SU-DHL-6 (cell line): ENCODE data around the gene DDX42.
"Not testable (repeated sequence)": the region's sequence is repeated elsewhere in the genome, so short reads cannot be mapped to it uniquely, and the experiment has no call there.

ENCODE experiments used
- H2AFZ ChIP-seq: fragments of 200-600 bp; sonication (generic); 2 replicates; pipeline ENCODE4 v1.6.1; 2014; ENCODE audit warnings: low read depth, mild to moderate bottlenecking, moderate library complexity, mixed read lengths, antibody characterized with exemption, low read length; ENCODE audit not compliant: severe bottlenecking
- H3F3A ChIP-seq: fragments of 200-600 bp; shearing (Covaris generic); 2 replicates; pipeline ENCODE4 v1.6.0; 2016; ENCODE audit warnings: antibody characterized with exemption, mild to moderate bottlenecking; ENCODE audit not compliant: insufficient read depth
- H3K27ac ChIP-seq: fragments of 200-600 bp; sonication (generic); 2 replicates; pipeline ENCODE4 v1.5.1; 2016; ENCODE audit warnings: low read depth, mild to moderate bottlenecking, low read length, moderate library complexity, mixed read lengths
- H3K27me3 ChIP-seq: fragments of 200-600 bp; sonication (generic), shearing (Covaris generic); 2 replicates; pipeline ENCODE4 v1.6.0; 2014; ENCODE audit warnings: mild to moderate bottlenecking, low read length
- H3K36me3 ChIP-seq: fragments of 200-600 bp; sonication (generic); 2 replicates; pipeline ENCODE4 v1.6.1; 2014; ENCODE audit warnings: mild to moderate bottlenecking, low read length, mixed read lengths
- H3K4me2 ChIP-seq: fragments of 300-600, 200-600 bp; shearing (Covaris generic), sonication (generic); 2 replicates; pipeline ENCODE4 v1.6.0; 2014; ENCODE audit warnings: low read length, low read depth, mild to moderate bottlenecking; ENCODE audit not compliant: poor library complexity, severe bottlenecking
- H3K4me3 ChIP-seq: fragments of 200-600 bp; sonication (generic); 2 replicates; pipeline ENCODE4 v1.5.1; 2014; ENCODE audit warnings: antibody characterized with exemption, low read length, mild to moderate bottlenecking, mixed read lengths; ENCODE audit not compliant: insufficient read depth, poor library complexity, severe bottlenecking
- H3K79me2 ChIP-seq: fragments of 200-600 bp; sonication (generic); 2 replicates; pipeline ENCODE4 v1.6.1; 2014; ENCODE audit warnings: mild to moderate bottlenecking, low read length, moderate library complexity; ENCODE audit not compliant: insufficient read depth
- H3K9ac ChIP-seq: fragments of 200-600 bp; sonication (generic); 2 replicates; pipeline ENCODE4 v1.7.0; 2014; ENCODE audit warnings: mild to moderate bottlenecking, low read length
- H3K9me2 ChIP-seq: fragments of 200-600 bp; sonication (generic); replicated peaks from 2 replicates; pipeline ENCODE4 v1.6.1; 2014; ENCODE audit warnings: low read length; ENCODE audit not compliant: insufficient read depth
- H3K9me3 ChIP-seq: fragments of 200-600 bp; sonication (generic); 2 replicates; pipeline ENCODE4 v1.6.1; 2014; ENCODE audit warnings: low read length, mixed read lengths; ENCODE audit not compliant: insufficient read depth
- H4K20me1 ChIP-seq: fragments of 200-600 bp; sonication (generic); 2 replicates; pipeline ENCODE4 v1.6.1; 2014; ENCODE audit warnings: low read depth, mild to moderate bottlenecking, antibody characterized with exemption, low read length, moderate library complexity, mixed read lengths
- CTCF ChIP-seq: fragments of 200-600 bp; sonication (generic); IDR thresholded peaks from one replicate; pipeline ENCODE4 v1.5.1; 2017; ENCODE audit warnings: antibody characterized with exemption, mild to moderate bottlenecking, low read length, moderate library complexity; ENCODE audit not compliant: insufficient read depth, poor library complexity, severe bottlenecking
- EZH2phosphoT487 ChIP-seq: fragments of 200-600 bp; sonication (generic), shearing (Covaris generic); conservative IDR thresholded peaks from 2 replicates; pipeline ENCODE4 v1.6.1; 2018; ENCODE audit warnings: mild to moderate bottlenecking, antibody characterized with exemption, low read length, moderate library complexity, mixed read lengths

Gene DDX42

GRCh38 chr17:63792055-63792729 lies 18.2 kb downstream of the DDX42 start:
- H3K27me3 ChIP-seq: no peaks in the 10 kb centered on the region
- H3F3A ChIP-seq: peaks cover 3% of the 10 kb centered on the region; the same call in 1 of the 2 replicates
- H4K20me1 ChIP-seq: no peaks in the 10 kb centered on the region; the same call in 1 of the 2 replicates
- peaks cover 58% of the 10 kb centered on the region for H3K79me2 ChIP-seq
- no peaks in the 10 kb centered on the region for H3K9me3 ChIP-seq
- no peak for TF ChIP-seq EZH2phosphoT487
- no peak for TF ChIP-seq CTCF
- no peak overlapping the region for H3K4me3 ChIP-seq
- no peak overlapping the region for H3K9ac ChIP-seq
- H3K36me3 ChIP-seq: peaks cover 56% of the 10 kb centered on the region
- no peak overlapping the region for H3K27ac ChIP-seq
- H3K9me2 ChIP-seq: no peaks in the 10 kb centered on the region
- H2AFZ ChIP-seq: no peak overlapping the region
- H3K4me2 ChIP-seq: no peak overlapping the region

- Histone ChIP-seq H3F3A (peaks cover 13% of the 10 kb centered on the region; the same call in 1 of the 2 replicates), H3K79me2 (peaks cover 24% of the 10 kb centered on the region)
Observed at GRCh38 chr17:63796375-63796774, 22.4 kb downstream of the DDX42 start.

GRCh38 chr17:63798572-63799106 lies 24.7 kb downstream of the DDX42 start:
- Histone ChIP-seq H3K79me2 (peaks cover 6% of the 10 kb centered on the region; the same call in 1 of the 2 replicates), H3K9ac (no peak overlapping the region), H3K9me2 (no peaks in the 10 kb centered on the region), H3K9me3 (no peaks in the 10 kb centered on the region), H3F3A (0 out of 2 replicates have a peak, but pooled peaks cover 9% of the 10 kb centered on the region), H4K20me1 (no peaks in the 10 kb centered on the region; the same call in 1 of the 2 replicates), H2AFZ (no peak overlapping the region), H3K27ac (no peak overlapping the region), H3K4me3 (no peak overlapping the region), H3K27me3 (no peaks in the 10 kb centered on the region), H3K4me2 (no peak overlapping the region), H3K36me3 (peaks cover 68% of the 10 kb centered on the region)
- no peak for TF ChIP-seq EZH2phosphoT487
- TF ChIP-seq CTCF: no peak

More at GRCh38 chr17:63796375-63796774, 22.4 kb downstream of the DDX42 start:
- H3K36me3 ChIP-seq: peaks cover 75% of the 10 kb centered on the region
- H3K4me2 ChIP-seq, H2AFZ ChIP-seq, H3K9me2 ChIP-seq, H4K20me1 ChIP-seq, H3K9me3 ChIP-seq, H3K27me3 ChIP-seq, H3K4me3 ChIP-seq, H3K27ac ChIP-seq, H3K9ac ChIP-seq: not testable (repeated sequence)

GRCh38 chr17:63800783-63801182 lies 26.8 kb downstream of the DDX42 start:
- Histone ChIP-seq H3K36me3 (peaks cover 72% of the 10 kb centered on the region), H3K79me2 (no peaks in the 10 kb centered on the region), H3F3A (0 out of 2 replicates have a peak, but pooled peaks cover 17% of the 10 kb centered on the region), H2AFZ (no peak overlapping the region), H4K20me1 (no peaks in the 10 kb centered on the region; the same call in 1 of the 2 replicates), H3K9me3 (no peaks in the 10 kb centered on the region), H3K27me3 (no peaks in the 10 kb centered on the region), H3K4me2 (no peak overlapping the region), H3K9ac (no peak overlapping the region), H3K27ac (no peak overlapping the region), H3K4me3 (no peak overlapping the region), H3K9me2 (no peaks in the 10 kb centered on the region)
- no peak for TF ChIP-seq CTCF
- no peak for TF ChIP-seq EZH2phosphoT487
